Upper lobe of left lung (tissue), 4 donors: ENCODE measurements around the gene STX4.

Experiments
- CTCF ChIP-seq, 6 experiments: fragments of 450-650 bp in 4 of 6; fragments of 200-600 bp in 2 of 6; sonication (generic) in 2 of 6; IDR thresholded peaks; one replicate each; pipeline ENCODE4 v1.5.1; 2016 to 2019; ENCODE audit warnings: antibody characterized with exemption in 6 of 6
- EP300 ChIP-seq, 4 donors: sonication (generic); formaldehyde crosslinking; IDR thresholded peaks; one replicate each; pipeline ENCODE4 v1.5.1; 2017; ENCODE audit warnings: antibody characterized with exemption in 4 of 4, control low read depth in 2 of 4
- POLR2A ChIP-seq, 4 donors: fragments of 450-650 bp; IDR thresholded peaks; one replicate each; pipeline ENCODE4 v1.5.1; 2016 to 2017; ENCODE audit warnings: antibody characterized with exemption in 4 of 4, mild to moderate bottlenecking in 2 of 4
- POLR2AphosphoS5 ChIP-seq, 2 donors: sonication (generic); formaldehyde crosslinking; IDR thresholded peaks; one replicate each; pipeline ENCODE4 v1.5.1; 2017; ENCODE audit warnings: antibody characterized with exemption in 2 of 2

GRCh38 chr16:31032736-31033708, at the start of gene STX4:
- peak in 4 of 6 experiments; percentile 13 to 36 (median 24) for TF ChIP-seq CTCF (IDR thresholded peaks at IDR 0.05)
- TF ChIP-seq POLR2A (IDR thresholded peaks at IDR 0.05), result peak in 2 of 4 donors; percentile 44 to 77
- peak; percentile 87 to 96 for TF ChIP-seq POLR2AphosphoS5 (IDR thresholded peaks at IDR 0.05)
- peak in 1 of 4 donors; percentile 90 for TF ChIP-seq EP300 (IDR thresholded peaks at IDR 0.05)
